ENCODE data around the gene CLEC16A.

CLEC16A gene

GRCh38 chr16:11142951-11143350 lies 198.6 kb downstream of the CLEC16A start:
- no peak for DNase-seq (ENCODE audit: low spot score)

DNA sequence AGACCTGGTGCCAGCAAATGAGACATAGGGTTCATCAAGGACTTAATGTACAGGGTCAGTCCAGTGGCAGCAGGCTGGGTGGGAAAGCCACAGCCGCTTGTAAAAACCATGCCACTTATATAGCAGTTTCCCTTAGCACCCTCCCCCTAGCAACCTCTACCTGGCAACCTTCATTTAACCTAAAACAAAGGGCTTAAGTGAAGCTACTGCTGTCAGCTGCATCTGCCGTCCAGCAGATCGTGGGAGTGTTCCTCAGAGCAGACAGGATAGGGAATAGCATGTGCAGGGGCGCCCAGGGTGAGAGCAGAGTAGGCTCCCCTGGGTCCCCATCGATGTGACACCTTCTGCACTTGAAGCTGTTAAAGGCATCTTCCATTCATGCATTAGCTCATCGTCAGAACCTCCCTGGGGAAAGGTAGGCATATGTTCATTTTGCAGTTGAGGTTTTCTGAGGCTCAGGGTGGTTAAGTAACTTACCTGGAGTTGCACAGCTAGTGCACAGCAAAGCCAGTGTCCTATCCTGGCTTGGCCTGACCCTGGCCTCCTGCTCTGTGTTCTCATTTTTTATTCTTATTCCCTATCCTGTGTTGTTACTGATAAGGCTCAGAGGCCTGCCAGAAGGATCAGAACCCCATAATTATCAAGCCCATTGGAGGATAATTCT lies 199.1 kb downstream of the CLEC16A start:
- DNase-seq (ENCODE audit: low spot score): no peak

- DNase-seq (ENCODE audit: low spot score): no peak
Measured at GRCh38 chr16:11144122-11144521, 199.8 kb downstream of the CLEC16A start.

- no peak for DNase-seq (ENCODE audit: low spot score)
Measured at GRCh38 chr16:11145173-11145818, 200.9 kb downstream of the CLEC16A start.

DNA sequence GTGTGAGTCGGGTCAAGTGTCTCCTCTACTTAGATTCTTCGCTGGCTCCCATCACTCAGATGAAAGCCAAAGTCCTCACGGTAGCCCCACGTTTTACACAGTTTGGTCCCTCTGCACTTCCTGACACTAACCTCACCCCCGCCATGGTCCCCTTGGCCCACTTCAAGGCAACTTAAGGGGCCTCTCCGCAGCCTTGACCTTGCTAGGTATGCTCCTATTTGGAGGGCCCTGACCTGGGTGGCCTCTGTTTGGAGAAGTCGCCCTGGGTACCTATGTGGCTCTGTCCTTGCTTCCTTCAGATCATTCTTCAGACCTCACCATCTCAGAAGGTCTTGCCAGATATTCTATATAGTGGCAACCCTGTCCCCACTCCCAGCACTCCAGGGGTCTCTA lies 201.5 kb downstream of the CLEC16A start:
- DNase-seq (ENCODE audit: low spot score): no peak

DNA sequence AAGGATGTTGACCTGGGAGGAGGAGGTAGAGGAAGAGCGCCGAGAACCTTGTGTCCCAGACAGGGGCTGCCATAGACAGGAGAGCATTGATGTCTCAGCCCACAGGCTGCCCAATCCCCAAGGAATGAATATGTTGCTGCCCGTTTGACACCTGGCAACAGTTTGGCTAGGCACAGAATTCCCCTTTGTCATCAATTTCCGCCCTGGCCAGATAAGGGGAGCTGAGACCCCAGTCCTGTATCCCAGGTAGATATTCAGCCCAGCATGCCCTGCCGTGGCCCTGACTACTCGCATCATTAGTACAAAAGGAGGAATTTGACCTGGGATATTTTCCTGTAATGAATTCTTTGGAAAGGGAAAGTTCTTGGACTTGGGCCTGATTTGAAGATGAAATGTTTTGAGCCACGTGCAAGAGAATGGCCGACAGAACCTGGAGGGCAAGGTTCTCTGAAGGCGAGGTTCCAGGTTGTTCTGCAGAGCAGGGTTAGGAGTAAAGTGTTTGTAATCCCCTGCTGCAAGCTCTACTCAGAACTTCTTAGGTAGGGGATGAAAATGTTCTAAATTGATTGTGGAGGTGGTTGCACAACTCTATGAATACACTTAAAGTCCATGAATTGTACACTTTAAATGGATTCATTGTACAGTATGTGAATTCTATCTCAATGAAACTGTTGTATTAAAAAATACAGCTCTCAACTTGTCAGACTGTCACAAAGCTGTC lies 202.8 kb downstream of the CLEC16A start:
- DNase-seq (ENCODE audit: low spot score): no peak

DNA sequence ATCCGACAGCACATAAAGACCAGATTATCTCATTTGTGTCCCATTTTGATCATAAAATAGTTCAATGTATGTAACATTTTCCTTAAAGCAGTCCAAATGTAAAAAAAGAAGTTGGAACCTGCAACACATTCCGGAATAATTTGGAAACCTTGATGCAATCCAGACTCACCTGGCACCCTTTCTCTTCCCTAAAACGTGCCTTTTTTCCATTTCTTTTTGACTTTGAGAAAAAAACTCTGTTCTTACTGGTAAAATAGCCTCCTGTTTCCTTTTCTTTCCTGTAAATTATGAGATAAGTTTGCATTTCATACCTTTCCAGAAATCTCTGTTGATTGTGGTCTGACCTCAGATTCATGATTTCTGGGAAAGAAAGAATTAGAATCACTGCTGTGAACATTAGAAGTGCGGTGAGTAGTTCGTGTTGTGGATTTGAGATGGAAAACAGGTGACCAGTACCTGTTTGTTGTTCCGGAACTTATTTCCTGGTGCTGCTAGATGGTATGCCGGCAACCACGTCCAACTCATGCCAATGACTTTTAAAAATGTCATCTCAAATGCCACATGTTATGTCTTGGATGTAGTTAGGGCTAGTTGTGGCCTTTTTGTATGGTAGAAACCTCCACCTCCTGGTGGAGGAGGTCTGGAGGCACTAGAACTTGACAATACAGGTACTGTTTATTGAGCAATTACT lies 203.5 kb downstream of the CLEC16A start:
- no peak for DNase-seq (ENCODE audit: low spot score)

GRCh38 chr16:11149011-11149616 lies 204.8 kb downstream of the CLEC16A start:
- no peak for DNase-seq (ENCODE audit: low spot score)

DNA sequence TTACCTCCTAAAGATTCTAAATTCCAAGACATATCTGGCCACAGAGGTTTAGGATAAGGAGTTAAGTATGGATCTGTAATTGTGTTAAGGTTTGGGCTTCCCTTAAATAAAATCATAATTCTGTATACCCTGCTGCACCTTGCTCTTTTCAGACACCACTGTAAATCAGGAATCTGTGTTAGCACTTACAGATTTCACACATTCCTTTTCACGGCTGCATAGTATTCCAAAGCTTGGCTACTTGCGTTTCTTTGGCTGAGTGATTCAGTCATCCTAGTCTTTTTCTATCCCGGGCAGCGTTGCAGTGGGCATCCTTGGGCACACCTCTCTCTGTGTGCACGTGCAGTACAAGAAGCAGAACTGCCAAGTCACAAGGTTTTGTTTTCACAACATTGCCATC lies 205.8 kb downstream of the CLEC16A start:
- no peak for DNase-seq (ENCODE audit: low spot score)

DNA sequence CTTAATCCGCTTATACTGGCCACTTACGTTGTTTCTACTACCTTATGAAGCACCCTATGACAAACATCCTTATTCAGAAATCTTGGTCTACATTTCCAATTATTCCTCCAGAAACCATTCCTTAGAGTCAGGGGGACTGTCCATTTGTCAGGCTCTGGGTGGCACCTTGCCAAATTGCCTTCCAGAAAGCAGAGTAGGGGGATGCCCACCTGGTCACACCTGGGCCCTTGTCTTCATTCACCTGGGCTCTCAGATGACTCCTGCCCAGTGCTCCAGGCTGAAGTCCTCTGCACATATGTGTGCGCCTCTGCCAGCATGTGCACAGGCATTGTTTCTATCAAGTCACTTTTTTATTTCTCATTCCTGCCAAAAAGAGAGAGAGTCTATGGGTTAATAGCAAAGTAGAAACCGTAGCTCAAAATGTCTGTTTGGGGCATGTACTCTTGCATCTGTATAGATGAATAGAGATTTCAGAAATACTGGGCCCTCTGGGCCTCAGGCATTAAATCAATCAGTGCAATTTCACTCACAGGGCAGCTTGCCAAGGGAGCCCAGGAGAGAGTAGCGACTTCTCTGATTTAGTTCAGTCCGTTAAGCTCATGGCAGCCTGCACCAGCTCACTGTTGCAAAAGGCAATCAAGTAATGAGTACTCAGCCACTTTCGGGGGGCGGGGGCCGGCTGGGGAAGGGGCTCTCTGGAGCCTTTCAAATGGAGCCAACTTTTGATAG lies 207.0 kb downstream of the CLEC16A start:
- DNase-seq (ENCODE audit: low spot score): no peak

- no peak for DNase-seq (ENCODE audit: low spot score)
Measured at GRCh38 chr16:11151885-11152629, 207.7 kb downstream of the CLEC16A start.

GRCh38 chr16:11152677-11153331 lies 208.4 kb downstream of the CLEC16A start:
- no peak for DNase-seq (ENCODE audit: low spot score)

DNA sequence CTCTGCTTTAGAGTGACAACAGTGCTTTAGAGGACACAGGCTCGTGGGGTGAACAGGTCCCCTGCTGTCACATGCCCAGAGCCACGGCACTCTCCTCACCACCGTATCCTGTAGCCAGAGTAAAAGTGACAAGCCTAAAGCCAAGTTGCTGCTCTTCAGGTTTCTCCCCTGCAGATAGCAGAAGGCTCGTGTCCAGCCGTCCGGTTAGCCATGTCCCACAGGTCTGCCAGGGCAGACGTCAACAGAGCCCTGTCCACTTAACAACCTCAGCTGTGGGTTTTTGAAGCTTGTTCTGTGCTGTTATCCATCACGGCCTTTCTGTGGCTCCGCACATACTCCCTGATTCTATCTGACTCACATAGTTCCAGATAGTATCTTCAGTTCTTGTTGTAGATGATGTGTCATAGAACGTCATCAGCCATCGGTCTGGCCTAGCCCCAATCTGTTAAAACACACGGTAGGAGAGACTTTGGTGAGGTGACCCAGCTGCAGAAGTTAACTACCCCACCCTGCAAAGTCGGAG lies 211.0 kb downstream of the CLEC16A start:
- no peak for DNase-seq (ENCODE audit: low spot score)

GRCh38 chr16:11156401-11156800 lies 212.0 kb downstream of the CLEC16A start:
- no peak for DNase-seq (ENCODE audit: low spot score)

DNA sequence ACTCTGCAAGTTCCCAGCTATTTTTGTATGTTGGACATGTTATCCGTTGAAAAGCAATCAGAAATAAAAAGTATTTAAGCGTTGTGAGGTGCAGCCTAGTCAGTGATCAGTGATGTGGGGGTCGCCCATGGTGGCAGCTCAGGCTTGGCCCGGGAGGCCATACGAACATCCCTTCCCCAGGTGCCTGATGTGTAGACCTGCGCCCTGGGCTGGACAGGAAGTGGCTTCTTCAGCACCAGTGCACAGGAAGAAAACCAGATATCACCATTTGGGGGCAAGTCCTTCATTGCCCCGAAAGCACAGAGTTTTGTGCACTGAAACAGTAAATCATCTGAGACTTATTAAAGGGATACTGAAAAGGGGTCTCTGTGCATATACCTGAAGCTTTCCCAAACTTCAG lies 212.8 kb downstream of the CLEC16A start:
- no peak for DNase-seq (ENCODE audit: low spot score)

GRCh38 chr16:11158018-11158417 lies 213.7 kb downstream of the CLEC16A start:
- DNase-seq (ENCODE audit: low spot score): no peak

DNA sequence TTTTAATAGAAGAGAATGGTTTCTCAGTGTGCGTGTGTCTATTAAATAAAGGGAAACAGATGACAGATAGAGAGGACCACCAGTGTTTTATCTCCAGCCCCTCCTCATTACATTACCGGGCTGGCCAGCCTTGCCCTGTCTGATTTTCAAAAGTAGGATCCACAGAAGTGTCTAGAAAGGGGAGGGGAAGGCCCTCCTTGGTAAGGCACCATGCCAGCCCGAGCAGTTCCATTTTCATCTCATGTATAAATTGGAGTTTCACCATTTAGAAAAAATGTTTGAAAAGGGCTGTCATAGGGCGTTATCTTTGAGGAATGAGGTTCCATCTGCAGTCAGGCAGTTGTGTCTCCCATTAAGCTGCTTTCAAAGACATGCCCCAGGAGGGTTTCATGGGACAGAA lies 214.9 kb downstream of the CLEC16A start:
- DNase-seq (ENCODE audit: low spot score): no peak

DNA sequence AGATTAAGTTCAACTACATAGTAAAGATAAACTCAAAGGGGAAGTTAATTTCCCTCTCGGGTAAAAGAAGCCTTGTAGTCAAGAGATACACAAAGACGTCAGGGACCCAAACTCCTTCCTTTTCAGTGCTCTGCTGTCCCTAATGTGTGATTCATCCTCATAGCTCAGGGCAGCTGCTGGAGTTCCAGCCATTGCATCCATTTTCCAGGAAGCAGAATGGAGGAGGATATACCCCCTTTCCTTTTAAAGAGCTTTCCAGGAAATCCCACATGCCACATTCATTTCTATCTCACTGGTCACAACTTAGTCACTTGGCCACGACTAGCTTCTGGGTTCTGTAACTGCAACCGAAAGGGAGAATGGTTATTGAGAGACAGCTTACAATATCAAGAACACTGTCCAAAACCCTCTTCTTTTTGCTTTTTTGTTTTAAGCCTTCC lies 216.3 kb downstream of the CLEC16A start:
- DNase-seq (ENCODE audit: low spot score): no peak

- DNase-seq (ENCODE audit: low spot score): no peak
Measured at GRCh38 chr16:11161439-11161838, 217.1 kb downstream of the CLEC16A start.

DNA sequence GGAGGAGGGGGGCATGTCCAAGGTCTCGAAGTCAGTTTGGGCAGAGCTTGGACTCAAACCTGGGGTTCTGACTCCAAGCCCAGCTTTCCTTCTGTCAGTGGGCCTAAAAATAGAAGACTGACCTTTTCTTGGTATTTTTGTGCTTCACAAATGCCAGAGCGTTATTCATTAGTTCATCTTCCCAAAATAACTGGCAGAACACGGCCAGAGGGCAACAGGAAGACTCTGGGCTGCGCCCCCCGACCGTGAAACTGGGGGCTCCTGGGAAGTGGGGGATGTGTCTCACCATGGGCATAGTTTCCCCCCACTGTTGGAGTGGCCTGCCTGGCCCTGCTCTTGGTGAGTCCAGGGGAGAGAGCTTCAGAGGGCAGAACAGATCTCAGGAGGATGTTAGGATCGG lies 217.6 kb downstream of the CLEC16A start:
- DNase-seq (ENCODE audit: low spot score): no peak
